NCI-H2171 (cell line): ENCODE data around the gene AMBRA1.

Experiments
- DNase-seq: peaks from one replicate; lab custom pipeline; 2025; lab: John Stamatoyannopoulos, UW

The AMBRA1 gene

GRCh38 chr11:46393759-46394158 is 200.1 kb downstream of the AMBRA1 start:
- no peak for DNase-seq

DNA sequence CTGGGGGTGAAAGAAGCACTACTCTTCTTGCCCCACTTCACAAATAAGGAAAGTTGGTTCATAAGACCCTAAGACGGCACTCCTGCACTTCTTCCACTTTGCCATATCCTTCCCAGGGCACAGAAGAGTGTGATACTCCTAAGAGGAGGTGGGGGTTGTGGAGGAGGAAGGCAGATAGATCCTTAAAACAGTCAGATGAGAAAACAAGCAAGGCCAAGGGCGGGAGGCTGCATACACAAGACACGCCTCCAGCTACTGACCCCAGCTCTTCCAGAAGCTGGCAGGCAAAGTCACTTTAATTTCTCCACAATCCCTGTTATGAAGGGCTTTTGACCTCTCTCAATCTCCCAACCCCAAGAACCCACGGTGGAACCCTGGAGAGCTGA is 200.6 kb downstream of the AMBRA1 start:
- no peak for DNase-seq

- peak; percentile 40 for DNase-seq
Observed at GRCh38 chr11:46392421-46393230, 201.2 kb downstream of the AMBRA1 start.

DNA sequence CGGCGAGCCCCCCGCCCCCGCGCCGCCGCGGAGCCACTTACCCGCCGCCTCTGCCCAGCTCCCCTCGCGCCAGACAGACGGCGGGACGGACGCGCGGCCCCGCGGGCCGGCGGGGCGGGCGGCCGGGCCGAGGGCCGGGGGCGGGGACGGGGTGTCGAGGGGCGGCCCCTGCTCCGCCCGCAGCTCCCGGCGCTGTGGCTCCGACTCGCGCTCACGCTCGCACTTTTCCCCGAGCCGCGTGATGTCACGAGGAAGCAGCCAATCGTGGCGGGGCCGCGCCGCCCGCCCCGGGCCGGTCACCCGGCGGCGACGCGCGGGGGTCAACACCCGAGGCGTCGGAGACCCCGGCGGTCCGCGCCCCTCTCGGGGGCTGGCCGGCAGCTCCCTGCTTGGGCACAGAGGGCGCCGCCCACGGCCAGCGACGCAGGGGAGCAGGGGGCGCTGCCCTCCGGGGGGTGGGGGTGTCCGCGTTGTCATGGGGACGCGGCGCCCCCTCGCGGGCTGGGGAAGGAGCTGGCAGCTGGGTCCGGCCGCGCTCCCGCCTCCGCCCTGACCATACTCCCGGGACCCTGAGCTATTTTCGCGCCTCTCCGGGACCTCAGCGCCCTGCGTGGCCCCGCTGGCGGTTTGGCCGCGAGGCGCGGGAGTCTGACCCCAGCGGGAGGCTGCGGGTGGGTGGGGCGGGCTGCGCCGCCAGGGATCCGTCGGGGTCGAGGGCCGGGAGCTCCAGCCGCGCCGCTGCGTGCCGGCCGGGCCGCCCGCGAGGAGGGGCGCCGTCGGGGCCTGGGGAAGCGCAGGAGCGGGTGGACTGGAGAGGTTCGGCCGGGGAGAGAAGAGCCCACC is 202.0 kb downstream of the AMBRA1 start, which contains the start of gene CHRM4:
TSS of gene CHRM4 (minus strand) at position 199 of the 843 bp plus-strand sequence. CDS start 5,219 bp downstream, outside the sequence.
- peak; percentile 37 for DNase-seq

DNA sequence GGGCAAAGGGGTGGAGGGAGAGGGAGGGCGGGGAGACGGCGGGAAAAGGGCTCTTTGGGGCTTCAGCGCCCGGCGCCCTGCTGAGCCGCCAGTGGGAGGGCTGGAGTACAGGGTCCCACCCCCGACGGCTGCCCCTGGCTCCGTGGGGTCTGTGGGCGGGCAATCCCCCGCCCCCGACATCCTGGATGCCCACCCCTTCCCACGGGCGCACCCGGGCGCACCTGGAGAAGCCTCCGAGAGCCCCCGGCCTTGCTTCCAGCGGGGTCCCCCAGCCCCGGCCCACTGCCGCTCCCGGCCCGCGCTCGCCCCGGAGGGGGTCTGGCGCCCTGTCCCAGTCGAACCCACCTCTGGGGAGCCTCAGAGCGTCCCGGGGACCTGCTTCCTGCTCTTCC is 202.6 kb downstream of the AMBRA1 start:
- DNase-seq: no peak

DNA sequence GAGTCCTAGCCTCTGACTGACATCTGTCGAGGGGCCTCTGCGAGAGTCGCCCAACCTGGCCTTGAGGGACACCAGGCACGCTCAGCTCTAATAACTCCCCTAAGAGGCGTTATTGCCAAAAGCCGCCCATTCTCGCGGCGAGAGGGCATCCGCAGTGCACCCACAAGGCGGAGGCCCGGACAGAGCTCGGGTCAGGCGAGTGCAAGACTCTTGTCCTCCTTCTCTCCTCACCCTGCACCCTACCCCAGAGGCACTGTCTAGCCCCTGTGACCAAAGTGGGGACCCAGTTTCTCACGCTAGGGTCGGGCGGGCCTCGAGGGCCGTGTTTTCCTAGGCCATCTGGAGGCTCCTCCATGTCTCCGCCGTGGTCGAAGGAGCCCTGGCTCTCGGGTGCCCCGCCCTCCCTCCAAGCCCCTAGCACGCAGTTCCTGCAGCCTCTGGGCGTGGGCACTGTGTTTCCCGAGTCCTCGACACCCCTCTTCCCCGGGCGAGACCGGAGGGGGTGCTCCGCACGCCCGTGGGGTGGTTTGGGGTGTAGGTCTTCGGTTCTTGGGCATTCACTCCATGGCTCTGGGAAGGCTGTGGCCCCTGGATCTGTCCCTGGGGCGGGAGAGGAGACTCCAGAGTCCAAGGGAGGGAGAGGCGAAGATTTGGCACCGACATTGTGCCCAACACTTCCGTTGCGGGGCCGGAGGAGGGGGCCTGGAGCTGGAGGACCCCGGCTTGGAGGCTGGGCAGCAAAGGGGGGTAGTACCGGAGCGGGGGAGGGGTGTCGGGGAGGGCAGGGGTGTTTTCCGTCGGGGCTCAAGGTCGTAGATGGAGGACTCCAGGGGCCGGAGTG is 203.3 kb downstream of the AMBRA1 start:
- no peak for DNase-seq

DNA sequence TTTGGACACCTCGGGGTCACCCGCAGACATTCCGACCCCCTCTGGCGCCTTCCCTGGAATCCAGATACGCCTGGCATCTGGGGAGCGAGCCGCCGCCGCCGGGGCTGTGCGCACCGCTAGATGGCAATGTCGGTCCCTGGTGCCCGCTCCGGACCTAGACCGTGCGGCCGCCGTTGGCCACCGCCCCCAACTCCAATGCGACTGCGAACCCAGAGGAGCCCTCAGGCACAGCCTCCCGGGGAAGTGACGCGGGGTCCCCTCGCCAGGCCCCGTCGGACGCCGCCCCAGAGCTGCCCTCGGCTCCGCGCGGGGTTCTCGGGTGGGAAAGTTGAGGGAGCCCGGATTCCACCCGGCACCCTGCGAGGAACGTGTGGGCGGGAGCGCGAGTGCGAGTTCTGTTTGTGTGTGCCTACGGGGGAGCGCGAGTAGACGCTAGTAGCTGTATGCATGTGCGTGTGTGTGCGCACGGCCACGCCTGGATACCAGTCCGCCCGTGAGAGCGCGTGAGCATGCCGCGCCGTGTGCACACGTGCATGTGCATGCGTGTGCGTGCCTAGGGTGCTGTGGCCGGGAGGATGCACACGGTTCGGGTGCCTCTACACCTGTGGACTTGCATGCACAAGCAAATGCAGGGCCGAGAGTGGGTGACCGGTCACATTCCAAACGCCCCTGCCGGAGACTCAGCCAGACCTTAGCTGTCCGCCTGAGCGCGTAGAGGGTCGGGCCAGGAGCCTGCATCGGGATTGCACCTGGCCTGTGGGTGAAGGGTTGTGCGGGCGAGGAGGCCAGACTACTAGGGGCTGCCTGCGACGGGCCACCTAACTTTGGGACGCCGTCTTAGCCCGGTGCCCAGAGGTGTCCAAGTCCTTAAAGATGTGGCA is 204.1 kb downstream of the AMBRA1 start:
- peak; percentile 58 for DNase-seq

GRCh38 chr11:46388619-46389449 is 205.0 kb downstream of the AMBRA1 start:
- no peak for DNase-seq

DNA sequence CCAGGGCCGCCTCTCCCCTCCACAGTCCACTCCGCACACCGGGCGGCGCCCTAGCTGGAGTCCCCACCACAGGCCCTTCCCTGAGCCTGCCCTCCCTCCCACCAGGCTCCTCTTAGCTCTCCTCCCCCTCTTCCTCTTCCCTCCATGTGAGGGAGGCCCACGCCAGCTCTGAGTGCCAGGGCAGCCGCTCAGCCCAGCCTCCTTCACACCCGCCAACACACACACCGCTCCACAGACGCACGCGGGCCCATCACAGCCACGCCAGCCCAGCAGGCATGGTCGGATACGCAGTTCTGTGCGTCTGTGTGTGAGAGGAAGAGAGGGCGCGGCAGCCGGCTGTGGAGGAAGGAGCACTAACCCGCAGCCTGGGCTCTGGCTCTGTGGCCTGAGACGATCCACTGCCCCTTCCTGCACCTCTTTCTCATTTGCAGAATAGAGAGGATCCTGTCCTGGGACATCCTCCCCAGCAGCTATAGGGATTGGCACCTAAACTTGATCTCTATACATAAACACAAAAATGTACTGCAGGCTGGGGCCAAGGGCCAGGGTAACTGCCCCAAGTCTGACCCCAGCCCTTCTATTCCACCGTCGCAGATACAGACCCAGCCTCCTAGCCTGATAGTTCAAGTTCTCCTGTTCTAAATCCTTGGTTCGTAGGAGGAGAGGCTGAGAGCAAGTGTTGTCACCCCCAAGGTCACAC is 205.8 kb downstream of the AMBRA1 start:
- DNase-seq: no peak

DNA sequence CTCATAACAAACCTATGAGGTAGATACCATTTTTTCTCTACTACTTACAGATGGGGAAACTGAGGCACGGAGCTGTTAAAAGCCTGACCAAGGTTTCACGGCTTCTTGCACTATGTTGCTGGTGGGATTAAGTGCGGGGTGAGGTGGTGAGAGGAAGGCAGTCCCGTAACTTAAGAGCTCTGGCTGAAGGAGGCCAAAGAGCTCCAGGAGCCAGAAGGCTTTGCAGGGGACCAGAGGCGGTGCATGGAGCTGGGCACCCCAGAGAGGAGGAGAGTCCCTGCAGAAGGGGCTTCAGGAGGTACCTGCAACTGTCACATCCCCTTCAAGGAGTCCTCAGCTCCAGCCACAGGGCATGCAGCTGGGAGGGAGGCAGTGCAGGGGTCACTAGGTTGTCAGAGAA is 206.4 kb downstream of the AMBRA1 start:
- no peak for DNase-seq

DNA sequence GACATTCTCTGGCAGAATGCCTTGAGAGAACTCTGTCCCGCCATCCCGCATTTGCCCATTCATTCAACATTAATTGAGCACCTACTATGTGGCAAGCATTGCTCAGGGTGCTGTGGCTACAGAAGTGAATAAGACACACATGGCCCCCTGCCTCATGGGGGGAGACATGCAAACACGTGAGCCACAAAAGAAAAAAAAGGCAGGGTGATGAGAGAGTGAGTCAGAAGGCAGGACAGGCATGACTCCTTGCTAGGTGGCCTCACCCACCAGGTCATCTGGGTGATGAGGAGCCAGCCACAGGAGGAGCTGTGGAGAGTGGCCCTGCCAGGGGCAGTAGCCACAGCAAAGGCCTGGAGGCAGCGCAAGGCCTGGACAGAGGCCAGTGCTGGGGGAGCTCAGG is 207.1 kb downstream of the AMBRA1 start:
- no peak for DNase-seq

DNA sequence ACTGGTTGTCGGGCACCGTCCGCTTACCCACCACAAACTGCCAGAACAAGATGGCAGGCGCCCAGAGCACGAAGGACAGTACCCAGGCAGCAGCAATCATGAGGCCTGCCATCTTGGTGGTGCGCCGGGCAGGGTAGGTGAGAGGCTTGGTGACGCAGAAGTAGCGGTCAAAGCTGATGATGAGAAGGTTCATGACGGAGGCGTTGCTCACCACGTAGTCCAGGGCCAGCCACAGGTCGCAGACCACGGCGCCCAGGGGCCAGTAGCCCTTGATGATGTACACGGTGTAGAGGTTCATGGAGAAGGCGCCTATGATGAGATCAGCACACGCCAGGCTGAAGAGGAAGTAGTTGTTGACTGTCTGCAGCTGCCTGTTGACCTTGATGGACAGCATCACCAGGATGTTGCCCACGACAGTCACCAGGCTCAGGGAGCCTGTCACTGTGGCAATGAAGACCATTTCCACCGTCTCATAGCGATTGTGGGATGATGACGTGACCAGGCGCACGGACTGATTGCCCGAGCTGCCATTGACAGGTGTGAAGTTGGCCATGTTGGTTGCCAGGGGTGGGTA is 207.7 kb downstream of the AMBRA1 start:
- DNase-seq: no peak

GRCh38 chr11:46385169-46386004 is 208.4 kb downstream of the AMBRA1 start:
- no peak for DNase-seq

GRCh38 chr11:46383974-46384701 is 209.7 kb downstream of the AMBRA1 start:
- no peak for DNase-seq

DNA sequence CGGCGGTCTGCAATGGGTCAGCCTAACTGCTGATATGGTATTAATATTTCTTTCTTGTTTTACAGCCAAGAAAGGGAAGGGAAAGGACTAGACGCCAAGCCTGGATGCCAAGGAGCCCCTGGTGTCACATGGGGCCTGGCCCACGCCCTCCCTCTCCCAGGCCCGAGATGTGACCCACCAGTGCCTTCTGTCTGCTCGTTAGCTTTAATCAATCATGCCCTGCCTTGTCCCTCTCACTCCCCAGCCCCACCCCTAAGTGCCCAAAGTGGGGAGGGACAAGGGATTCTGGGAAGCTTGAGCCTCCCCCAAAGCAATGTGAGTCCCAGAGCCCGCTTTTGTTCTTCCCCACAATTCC is 210.4 kb downstream of the AMBRA1 start:
- no peak for DNase-seq

DNA sequence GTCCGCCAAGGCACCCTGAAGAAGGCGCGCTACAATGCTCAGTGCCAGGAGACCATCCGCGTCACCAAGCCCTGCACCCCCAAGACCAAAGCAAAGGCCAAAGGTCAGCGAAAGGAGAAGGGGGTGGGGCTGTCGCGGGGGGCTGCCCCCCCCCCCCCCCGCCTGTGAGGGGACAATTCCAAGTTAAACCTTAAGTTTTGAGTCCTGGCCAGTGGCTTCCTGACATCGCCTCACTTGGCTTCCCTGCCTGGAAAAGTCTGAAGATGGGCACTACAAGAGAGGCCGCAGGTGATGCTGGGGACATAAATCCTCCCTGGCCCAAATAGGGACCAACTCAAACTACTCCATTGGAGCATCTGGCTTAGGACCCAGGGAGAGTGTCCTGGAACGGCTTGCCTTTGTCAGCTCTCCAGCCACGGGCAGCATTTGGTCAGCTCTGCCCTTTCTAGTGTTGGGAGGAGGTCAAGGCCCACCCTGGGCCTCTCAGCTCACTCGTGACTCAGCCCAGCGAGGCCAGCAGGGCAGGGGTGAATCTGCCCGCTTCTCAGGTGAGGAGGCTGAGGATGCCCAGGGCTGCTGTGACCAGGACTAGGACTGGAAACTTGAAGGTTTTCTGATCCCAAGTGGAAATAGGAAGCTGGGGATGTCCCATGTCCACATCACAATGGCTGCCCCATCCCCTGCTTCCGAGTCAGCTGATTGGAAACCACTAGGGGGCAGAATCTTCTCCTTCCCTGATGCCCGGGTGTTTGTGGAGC is 211.0 kb downstream of the AMBRA1 start:
- DNase-seq: no peak
